Non-pigmented ciliary epithelial cell (primary cell): ENCODE measurements around the gene LEO1.

Source experiments
- DNase-seq: peaks from one replicate; pipeline ENCODE4 v3.0.0-alpha.2; 2010; ENCODE audit warnings: low read depth

The LEO1 gene

GRCh38 chr15:51971375-51972133, at the start of gene LEO1:
TSS of gene LEO1 (minus strand) at chr15:51971778. CDS start at chr15:51971745, 33 bp downstream.
- peak; percentile 93 for DNase-seq

- DNase-seq, result peak; percentile 93
Observed at GRCh38 chr15:52021128-52021671, 49.6 kb upstream of the LEO1 start.

GRCh38 chr15:52020221-52021085, 48.9 kb upstream of the LEO1 start:
- DNase-seq, result no peak

GRCh38 chr15:52019394-52020220, 48.0 kb upstream of the LEO1 start:
- peak; percentile 59 for DNase-seq

GRCh38 chr15:52018693-52019393, 47.3 kb upstream of the LEO1 start, which contains the start of gene MAPK6:
TSS of gene MAPK6 (plus strand) at chr15:52019219. CDS start at chr15:52046461, 27,242 bp downstream.
- peak; percentile 60 for DNase-seq

- DNase-seq, result no peak
Observed at GRCh38 chr15:52018244-52018643, 46.7 kb upstream of the LEO1 start.

- no peak for DNase-seq
Observed at GRCh38 chr15:52016316-52016715, 44.7 kb upstream of the LEO1 start.

- DNase-seq, result no peak
Observed at GRCh38 chr15:52014616-52015015, 43.0 kb upstream of the LEO1 start.

- DNase-seq, result no peak
Observed at GRCh38 chr15:52013151-52013791, 41.7 kb upstream of the LEO1 start.

GRCh38 chr15:52012210-52012609, 40.6 kb upstream of the LEO1 start:
- DNase-seq, result no peak

GRCh38 chr15:52011711-52012144, 40.1 kb upstream of the LEO1 start:
- no peak for DNase-seq

- DNase-seq, result peak; percentile 75
Observed at GRCh38 chr15:52010633-52011595, 39.3 kb upstream of the LEO1 start.

- DNase-seq, result no peak
Observed at GRCh38 chr15:52008698-52009434, 37.3 kb upstream of the LEO1 start.

GRCh38 chr15:52008359-52008697, 36.8 kb upstream of the LEO1 start:
- no peak for DNase-seq

GRCh38 chr15:52006702-52007340, 35.2 kb upstream of the LEO1 start:
- DNase-seq, result no peak

GRCh38 chr15:52005748-52006701, 34.4 kb upstream of the LEO1 start:
- DNase-seq, result no peak

GRCh38 chr15:52004806-52005205, 33.2 kb upstream of the LEO1 start:
- no peak for DNase-seq
